Tibial nerve (tissue), 4 donors: Measurements from ENCODE around the gene OLFM1.
"Not testable (repeated sequence)": the region's sequence is repeated elsewhere in the genome, so short reads cannot be mapped to it uniquely, and the experiment has no call there.

Experiments
- CTCF ChIP-seq, 5 experiments: fragments of 200-600 bp in 3 of 5; fragments of 450-650 bp in 2 of 5; sonication (generic) in 3 of 5; IDR thresholded peaks; one replicate each; pipeline ENCODE4 v1.5.1; 2016 to 2019; ENCODE audit warnings: antibody characterized with exemption in 5 of 5, mild to moderate bottlenecking in 3 of 5, moderate library complexity in 2 of 5
- EP300 ChIP-seq, 2 donors: sonication (generic); formaldehyde crosslinking; IDR thresholded peaks; one replicate each; pipeline ENCODE4 v1.6.1; 2017; ENCODE audit warnings: antibody characterized with exemption in 2 of 2, mild to moderate bottlenecking in 1 of 2
- POLR2A ChIP-seq, 2 donors: fragments of 450-650 bp; IDR thresholded peaks; one replicate each; pipeline ENCODE4 v1.6.1; 2017; ENCODE audit warnings: antibody characterized with exemption in 2 of 2, mild to moderate bottlenecking in 2 of 2, moderate library complexity in 2 of 2

- not testable (repeated sequence) for TF ChIP-seq EP300, CTCF, POLR2A (IDR thresholded peaks at IDR 0.05)
These were observed 24.0 kb upstream of the OLFM1 start for GRCh38 chr9:135063466-135063865.
